Right lobe of liver (tissue), 4 donors: Measurements from ENCODE around the gene PUS7.
A peak's percentile ranks its signal among the peaks of the same experiment; 100 is the strongest.

Experiments used
- CTCF ChIP-seq, 4 donors: fragments of 200-600 bp in 3 of 4; fragments of 450-650 bp in 1 of 4; IDR thresholded peaks; one replicate each; pipeline versions ENCODE4 v1.5.1 to v1.8.0; 2016 to 2022; ENCODE audit warnings: antibody characterized with exemption in 4 of 4, mild to moderate bottlenecking in 2 of 4
- POLR2A ChIP-seq: fragments of 450-650 bp; IDR thresholded peaks from one replicate; pipeline ENCODE4 v1.6.1; 2017; ENCODE audit warnings: antibody characterized with exemption, mild to moderate bottlenecking
- donor health status: DM: no; HTN: no; CAD: no.
- donor health status: DM: no; HTN: no; CAD: no.
- donor health status: DM: no; HTN: yes; CAD: no.

DNA sequence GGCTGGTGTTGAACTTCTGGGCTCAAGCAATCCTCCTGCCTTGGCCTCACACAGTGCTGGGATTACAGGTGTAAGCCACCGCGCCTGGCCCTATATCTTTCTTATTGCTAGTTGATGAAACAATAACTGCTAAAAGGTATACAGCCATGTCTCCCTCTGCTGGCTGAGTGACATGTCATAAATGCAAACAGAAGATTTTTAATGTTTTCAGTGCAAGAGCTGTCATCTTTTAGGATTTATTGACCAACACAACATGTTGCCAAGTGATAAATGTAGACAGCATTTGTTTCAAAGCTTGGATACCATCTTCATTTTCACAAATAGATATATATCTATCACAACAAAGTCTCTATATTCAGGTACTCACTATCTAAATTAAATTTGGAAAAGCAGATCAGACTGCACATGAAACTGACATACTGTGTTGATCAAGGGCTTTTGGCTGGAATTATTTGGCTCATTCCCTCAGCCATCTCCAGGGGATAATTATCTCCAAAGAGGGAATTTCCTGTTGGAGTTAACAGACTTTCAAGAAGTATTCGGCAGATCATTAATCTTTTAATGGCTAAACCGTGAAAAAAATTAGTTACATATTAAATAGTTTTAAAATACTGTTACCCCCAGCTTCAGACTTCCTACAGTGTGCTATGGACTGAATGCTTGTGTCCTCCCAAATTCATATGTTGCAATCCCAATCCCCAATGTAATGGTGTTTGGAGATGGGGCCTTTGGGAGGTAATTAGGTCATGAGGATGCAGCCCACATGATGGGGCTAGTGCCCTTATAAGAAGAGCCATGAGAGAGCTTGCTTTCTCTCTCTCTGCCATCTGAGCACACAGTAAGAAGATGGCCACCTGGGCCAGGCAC lies 92.1 kb downstream of the PUS7 start:
- peak; percentile 33 to 49 (median 44) for TF ChIP-seq CTCF (IDR thresholded peaks at IDR 0.05)
- TF ChIP-seq POLR2A = no peak
